KOPT-K1 (cell line): ENCODE data around the gene AUH.
"Not testable (repeated sequence)": the region's sequence is repeated elsewhere in the genome, so short reads cannot be mapped to it uniquely, and the experiment has no call there.

Source experiments
- H3K27ac ChIP-seq: fragments of 200-600 bp; sonication (generic); 2 replicates; pipeline ENCODE4 v1.5.1; 2016; ENCODE audit warnings: antibody characterized with exemption, mild to moderate bottlenecking, low read depth, low read length; ENCODE audit not compliant: poor library complexity, severe bottlenecking
- H3K36me3 ChIP-seq: fragments of 200-600 bp; sonication (generic); 2 replicates; pipeline ENCODE4 v1.5.1; 2017; ENCODE audit warnings: antibody characterized with exemption, mild to moderate bottlenecking, low read length, moderate library complexity; ENCODE audit not compliant: insufficient read depth
- H3K9me3 ChIP-seq: fragments of 200-600 bp; sonication (generic); 2 replicates; pipeline ENCODE4 v1.5.1; 2017; ENCODE audit warnings: antibody characterized with exemption, low read length, mild to moderate bottlenecking; ENCODE audit not compliant: insufficient read depth, poor library complexity, severe bottlenecking

AUH gene

DNA sequence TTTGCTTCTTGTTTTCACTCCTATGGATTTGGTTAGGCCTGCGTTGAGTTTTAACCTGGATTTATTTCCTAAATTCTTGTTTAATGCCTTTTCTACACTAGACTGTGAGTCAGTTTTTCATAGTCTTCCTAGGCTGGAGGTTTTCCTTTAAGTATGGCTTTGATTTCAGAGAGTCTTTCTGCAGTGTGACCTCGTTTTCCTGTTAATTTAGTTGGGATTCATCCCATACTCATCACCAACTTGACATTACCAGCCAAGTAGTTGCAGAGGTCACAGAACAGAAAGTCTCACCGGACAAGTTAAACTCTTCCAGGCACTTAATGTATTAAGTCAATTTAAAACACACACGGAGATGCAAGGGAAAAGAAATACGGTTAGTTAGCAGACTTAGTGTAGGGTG, 29.7 kb upstream of the AUH start:
- H3K9me3 ChIP-seq: no peaks in the 10 kb centered on the region
- H3K27ac ChIP-seq: no peak overlapping the region
- H3K36me3 ChIP-seq: no peaks in the 10 kb centered on the region

DNA sequence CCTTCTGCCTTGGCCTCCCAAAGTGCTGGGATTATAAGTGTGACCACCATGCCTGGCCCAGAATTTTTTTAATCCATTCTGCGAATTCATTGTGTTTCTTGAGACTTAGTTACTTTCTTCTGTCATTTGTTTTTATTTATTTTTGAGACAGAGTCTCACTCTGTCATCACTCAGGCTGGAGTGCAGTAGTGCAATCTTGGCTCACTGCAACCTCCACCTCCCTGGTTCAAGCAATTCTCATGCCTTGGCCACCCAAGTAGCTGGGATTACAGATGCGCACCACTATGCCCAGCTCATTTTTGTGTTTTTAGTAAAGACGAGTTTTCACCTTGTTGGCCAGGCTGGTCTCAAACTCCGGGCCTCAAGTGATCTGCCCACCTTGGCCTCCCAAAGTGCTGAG, 28.0 kb upstream of the AUH start:
- not testable (repeated sequence) for H3K36me3 ChIP-seq, H3K27ac ChIP-seq, H3K9me3 ChIP-seq

DNA sequence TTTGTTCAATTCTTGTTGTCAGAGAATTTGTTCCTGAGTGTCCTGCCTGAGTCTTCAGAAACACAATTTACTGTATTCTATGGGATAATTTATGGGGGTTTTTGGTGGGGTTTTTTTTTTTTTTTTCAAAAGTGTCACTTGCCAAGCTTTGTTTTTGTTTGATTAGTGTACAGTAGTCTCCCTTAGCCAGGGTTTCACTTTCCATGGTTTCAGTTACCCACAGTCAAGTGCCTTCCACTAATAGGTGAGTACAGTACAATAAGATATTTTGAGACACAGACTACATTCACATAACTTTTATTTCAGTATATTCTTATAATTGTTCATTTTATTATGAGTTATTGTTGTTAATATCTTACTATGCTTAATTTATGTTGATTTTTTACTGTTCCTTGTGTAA, 25.0 kb upstream of the AUH start:
- Histone ChIP-seq H3K36me3 (no peaks in the 10 kb centered on the region), H3K9me3 (no peaks in the 10 kb centered on the region), H3K27ac (no peak overlapping the region)

GRCh38 chr9:91384954-91385353, 23.2 kb upstream of the AUH start:
- Histone ChIP-seq H3K27ac (no peak overlapping the region), H3K36me3 (no peaks in the 10 kb centered on the region), H3K9me3 (no peaks in the 10 kb centered on the region)

- Histone ChIP-seq H3K9me3 (no peaks in the 10 kb centered on the region), H3K27ac (no peak overlapping the region), H3K36me3 (no peaks in the 10 kb centered on the region)
Measured at GRCh38 chr9:91383577-91383976, 21.9 kb upstream of the AUH start.

GRCh38 chr9:91382298-91382697, 20.6 kb upstream of the AUH start:
- H3K36me3 ChIP-seq: no peaks in the 10 kb centered on the region
- no peaks in the 10 kb centered on the region for H3K9me3 ChIP-seq
- H3K27ac ChIP-seq: no peak overlapping the region

GRCh38 chr9:91379426-91379825, 17.7 kb upstream of the AUH start:
- no peak overlapping the region for H3K27ac ChIP-seq
- H3K9me3 ChIP-seq: no peaks in the 10 kb centered on the region
- no peaks in the 10 kb centered on the region for H3K36me3 ChIP-seq

GRCh38 chr9:91378695-91379127, 17.0 kb upstream of the AUH start:
- H3K27ac ChIP-seq: no peak overlapping the region
- no peaks in the 10 kb centered on the region for H3K36me3 ChIP-seq
- no peaks in the 10 kb centered on the region for H3K9me3 ChIP-seq

DNA sequence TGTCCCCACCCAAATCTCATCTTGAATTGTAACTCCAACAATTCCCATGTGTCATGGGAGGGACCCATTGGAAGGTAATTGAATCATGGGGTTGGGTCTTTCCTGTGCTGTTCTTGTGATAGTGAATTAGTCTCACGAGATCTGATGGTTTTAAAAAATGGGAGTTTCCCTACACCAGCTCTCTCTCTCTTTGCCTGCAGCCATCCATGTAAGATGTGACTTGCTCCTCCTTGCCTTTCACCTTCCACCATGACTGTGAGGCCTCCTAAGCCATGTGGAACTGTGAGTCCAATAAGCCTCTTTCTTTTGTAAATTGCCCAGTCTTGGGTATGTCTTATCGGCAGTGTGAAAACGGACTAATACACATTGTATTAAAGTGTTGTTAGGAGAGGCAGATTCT, 16.3 kb upstream of the AUH start:
- not testable (repeated sequence) for H3K9me3 ChIP-seq, H3K36me3 ChIP-seq, H3K27ac ChIP-seq

GRCh38 chr9:91376239-91376638, 14.5 kb upstream of the AUH start:
- Histone ChIP-seq H3K27ac (no peak overlapping the region), H3K36me3 (no peaks in the 10 kb centered on the region), H3K9me3 (no peaks in the 10 kb centered on the region)

DNA sequence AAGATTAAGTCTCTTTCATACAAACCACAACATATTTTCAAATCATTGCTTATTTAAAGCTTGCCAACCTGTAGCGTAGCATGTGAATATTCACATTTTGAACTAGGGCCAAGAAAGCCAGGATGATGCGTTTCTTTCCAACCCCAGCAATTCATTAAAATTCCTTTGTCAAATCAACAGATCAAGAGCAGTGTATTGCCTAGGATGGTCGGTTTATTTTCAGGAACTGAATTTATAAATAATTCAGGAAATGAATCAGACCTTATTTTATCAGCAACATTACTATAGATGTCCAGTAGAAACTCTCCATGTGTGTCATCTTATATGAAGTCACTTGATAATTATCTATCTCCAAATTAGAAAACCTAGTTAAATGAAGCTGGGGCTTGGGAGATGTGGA, 13.2 kb upstream of the AUH start:
- H3K36me3 ChIP-seq: no peaks in the 10 kb centered on the region
- H3K27ac ChIP-seq: no peak overlapping the region
- H3K9me3 ChIP-seq: no peaks in the 10 kb centered on the region

DNA sequence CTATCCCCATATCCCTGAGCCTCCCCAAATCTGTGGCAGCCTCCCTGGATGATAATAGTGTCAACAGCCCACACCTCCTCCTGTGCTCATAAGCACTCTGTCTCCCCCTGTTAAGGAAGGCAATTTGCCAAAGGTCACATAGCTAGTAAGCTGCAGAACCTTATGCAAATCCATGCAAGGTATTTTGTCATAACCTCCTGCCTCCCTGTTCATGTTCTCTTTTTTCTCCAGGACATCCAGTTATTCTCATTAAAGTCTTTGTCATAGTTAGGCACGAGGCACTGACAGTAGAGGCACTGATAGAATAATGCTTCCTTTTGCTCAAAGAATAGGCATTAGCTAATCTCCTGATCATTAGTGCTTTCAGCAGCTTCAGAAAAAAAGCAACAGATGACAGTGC, 10.2 kb upstream of the AUH start:
- no peaks in the 10 kb centered on the region for H3K9me3 ChIP-seq
- no peaks in the 10 kb centered on the region for H3K36me3 ChIP-seq
- no peak overlapping the region for H3K27ac ChIP-seq

DNA sequence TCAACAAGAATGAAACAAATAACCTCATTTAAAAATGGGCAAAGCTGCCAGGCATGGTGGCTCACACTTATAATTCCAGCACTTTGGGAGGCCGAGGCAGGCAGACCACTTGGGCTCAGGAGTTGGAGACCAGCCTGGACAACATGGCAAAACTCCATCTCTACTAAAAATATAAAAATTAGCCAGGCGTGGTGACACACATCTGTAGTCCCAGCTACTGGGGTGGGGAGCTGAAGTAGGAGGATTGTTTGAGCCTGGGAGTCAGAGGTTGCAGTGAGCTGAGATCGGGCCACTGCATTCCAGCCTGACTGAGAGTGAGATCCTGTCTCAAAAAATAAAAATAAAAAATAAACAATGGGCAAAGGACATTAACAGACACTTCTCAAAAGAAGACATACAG, 8.3 kb upstream of the AUH start:
- not testable (repeated sequence) for H3K9me3 ChIP-seq, H3K27ac ChIP-seq, H3K36me3 ChIP-seq

DNA sequence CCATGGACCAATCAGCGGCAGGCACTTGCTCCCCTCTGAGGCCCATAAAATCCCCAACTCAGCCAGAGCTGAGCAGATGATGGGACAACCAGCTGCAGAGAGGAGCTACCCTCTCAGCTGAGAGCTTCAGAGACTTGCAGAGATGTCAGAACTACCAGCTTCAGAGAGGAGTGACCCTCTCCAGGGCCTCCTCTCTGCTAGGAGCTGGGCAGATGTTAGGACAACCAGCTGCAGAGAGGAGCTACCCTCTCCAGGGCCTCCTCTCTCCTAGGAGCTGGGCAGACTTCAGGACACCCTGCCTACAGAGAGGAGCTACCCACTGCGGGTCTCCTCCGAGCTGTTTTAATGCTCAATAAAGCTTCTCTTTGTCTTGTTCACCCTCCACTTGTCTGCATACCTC, 3.0 kb upstream of the AUH start:
- Histone ChIP-seq H3K36me3 (no peaks in the 10 kb centered on the region), H3K9me3 (peaks cover 18% of the 10 kb centered on the region), H3K27ac (no peak overlapping the region)

DNA sequence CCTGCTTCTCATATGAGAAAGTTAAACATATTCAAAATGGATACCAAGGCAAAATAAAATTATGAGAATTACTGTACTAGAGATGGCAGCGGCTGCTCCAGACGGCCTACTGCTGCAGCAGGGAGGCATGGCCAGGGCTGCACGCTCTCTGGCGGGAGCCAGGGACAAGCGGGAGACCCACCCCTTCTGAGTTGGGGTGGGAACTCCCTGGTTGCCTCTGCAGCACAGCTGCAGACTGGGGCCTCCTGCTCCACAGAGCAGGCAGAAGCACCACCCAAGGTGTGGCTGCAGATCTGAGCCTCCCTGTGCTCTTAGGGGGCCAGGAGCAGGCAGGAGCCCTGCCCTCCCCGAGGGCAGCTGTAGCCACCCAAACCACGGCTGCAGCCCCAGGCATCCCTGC, 2.3 kb upstream of the AUH start:
- H3K9me3 ChIP-seq: peaks cover 18% of the 10 kb centered on the region
- no peaks in the 10 kb centered on the region for H3K36me3 ChIP-seq
- no peak overlapping the region for H3K27ac ChIP-seq

GRCh38 chr9:91362051-91362611, 413 bp upstream of the AUH start:
- Histone ChIP-seq H3K27ac (peak overlapping the region; percentile 72), H3K9me3 (peaks cover 18% of the 10 kb centered on the region), H3K36me3 (no peaks in the 10 kb centered on the region)
